Heart left ventricle (tissue), 13 donors: ENCODE results near the gene TMEM209.

Source experiments
- CTCF ChIP-seq, 12 donors: fragments of 200-600 bp; sonication (generic) in 4 of 12; IDR thresholded peaks; one replicate each; pipeline versions ENCODE4 v1.5.0 to v1.8.0; 2018 to 2022; ENCODE audit warnings: antibody characterized with exemption in 12 of 12, mild to moderate bottlenecking in 5 of 12
- POLR2A ChIP-seq, 2 donors: fragments of 450-650 bp; IDR thresholded peaks; one replicate each; pipeline ENCODE4 v1.6.1; 2017; ENCODE audit warnings: antibody characterized with exemption in 2 of 2, mild to moderate bottlenecking in 2 of 2, moderate library complexity in 2 of 2
- donor health status: ischemic (EF 13 %, LVEDD 7.1; RV severe dilation, severe dysfunction).
- donor health status: DM: no; HTN: yes; CAD: no.
- donor health status: DM: no; HTN: no; CAD: no.
- donor health status: ischemic (EF 25% LVEDD 6.9; RV normal size, moderate dysfunction).
- donor health status: ischemic (EF 25% LVEDD 5.7; RV mildly dilated, moderate dysfunction).
- donor health status: ischemic (EF 35%, LVEDD 5.7; RV mildly dilated, moderate dysfunction).
- donor health status: nonischemic (EF 11% LVEDD 7.7; RV severe dilation, severe dysfunction).
- donor health status: DM: yes; HTN: yes; CAD: no.
- donor health status: PGD.
- donor health status: ischemic (EF 29% LVEDD 5.4; RV normal size, mild dysfunction).
- donor health status: nonischemic (EF 23%, LVEDD 6.1; RV moderate dilation, normal function).

- TF ChIP-seq CTCF (IDR thresholded peaks at IDR 0.05) (no peak), POLR2A (IDR thresholded peaks at IDR 0.05) (no peak)
These were observed 2.4 kb upstream of the TMEM209 start, which contains the start of gene SSMEM1 for GRCh38 chr7:130207642-130208041.
